ENCODE measurements around the gene CDKN2C.
"Not testable (repeated sequence)": the region's sequence is repeated elsewhere in the genome, so short reads cannot be mapped to it uniquely, and the experiment has no call there.

- TF ChIP-seq REST (IDR thresholded peaks at IDR 0.05; ENCODE audit: insufficient replicate concordance, low read depth); POLR2AphosphoS5 (IDR thresholded peaks at IDR 0.05; ENCODE audit: low read depth); CTCF (IDR thresholded peaks at IDR 0.05; ENCODE audit: insufficient read depth, low read length); SPI1 (IDR thresholded peaks at IDR 0.05; ENCODE audit: borderline replicate concordance, low read depth): not testable (repeated sequence)
Measured at GRCh38 chr1:50933770-50934169, 36.3 kb upstream of the CDKN2C start.
